Kidney (tissue), 14 donors: ENCODE measurements around the gene MRPS9. TPM values are rescaled to one million over a fixed set of nuclear protein-coding genes. Genes with fewer than 3 reads are reported as not detected.

Experiments used
- DNase-seq, 5 donors: peaks; one replicate each; pipeline ENCODE4 v3.0.0-alpha.2; 2013 to 2020
- FAIRE-seq: peaks from 2 replicates; lab custom pipeline; 2012; peaks lifted over from hg19 to GRCh38; lab: Jason Lieb, UNC
- H3K27ac ChIP-seq, 2 donors: one replicate each; pipeline ENCODE4 v1.7.0; 2013; ENCODE audit warnings: low read depth in 2 of 2, low read length in 2 of 2, inconsistent platforms in 1 of 2
- H3K27me3 ChIP-seq: one replicate; pipeline ENCODE4 v1.7.1; 2013; ENCODE audit warnings: low read length, inconsistent platforms; ENCODE audit not compliant: control insufficient read depth, insufficient read depth
- H3K36me3 ChIP-seq, 3 donors: one replicate each; pipeline versions ENCODE4 v1.7.0 to v1.7.1; 2013; ENCODE audit warnings: low read length in 3 of 3, control low read depth in 1 of 3, inconsistent platforms in 1 of 3; ENCODE audit not compliant: insufficient read depth in 3 of 3, control insufficient read depth in 2 of 3
- H3K4me1 ChIP-seq, 3 donors: one replicate each; pipeline versions ENCODE4 v1.7.0 to v1.7.1; 2013; ENCODE audit warnings: low read length in 3 of 3, inconsistent platforms in 1 of 3, low read depth in 1 of 3; ENCODE audit not compliant: control insufficient read depth in 2 of 3, insufficient read depth in 2 of 3
- H3K4me3 ChIP-seq, 3 donors: one replicate each; pipeline versions ENCODE4 v1.7.0 to v1.8.1; 2013; ENCODE audit warnings: low read length in 3 of 3, control low read depth in 1 of 3, inconsistent platforms in 1 of 3
- H3K9ac ChIP-seq, 3 donors: one replicate each; pipeline versions ENCODE4 v1.7.0 to v1.7.1; 2013; ENCODE audit warnings: low read length in 3 of 3, control low read depth in 1 of 3, inconsistent platforms in 1 of 3
- H3K9me3 ChIP-seq, 3 donors: one replicate each; pipeline versions ENCODE4 v1.7.0 to v1.7.1; 2013; ENCODE audit warnings: low read length in 3 of 3, control low read depth in 1 of 3, inconsistent platforms in 1 of 3; ENCODE audit not compliant: control insufficient read depth in 2 of 3, insufficient read depth in 1 of 3
- CTCF ChIP-seq: IDR thresholded peaks from 3 replicates; pipeline ENCODE4 v1.5.1; 2012; ENCODE audit warnings: mild to moderate bottlenecking, moderate library complexity, borderline replicate concordance; ENCODE audit not compliant: insufficient read depth; ENCODE audit errors: extremely low read depth
- intact Hi-C: fragments of 100-400 bp; cut with DNase I; formaldehyde crosslinking; loops from one replicate; pipeline ENCODE4 v1.11.1; 2022
- polyA plus RNA-seq: library from polyadenylated mRNA; stranded (reverse); fragments of 350-450 nt; fragmentation: Illumina TruSeq; extraction: RNeasy Lipid Tissue Mini Kit (QIAGEN cat#74804); gene quantifications from one replicate; pipeline ENCODE4 v1.2.3, GENCODE V29; 2014; ENCODE audit warnings: low read depth, low replicate concordance; ENCODE audit not compliant: insufficient read depth
- total RNA-seq: library from RNA; stranded (reverse); fragmentation: NEBNext Ultra II Directional; extraction: Animal tissue kit (Norgen Biotek cat#: 25700); gene quantifications from one replicate; pipeline ENCODE4 v1.2.1, GENCODE V29; 2021
- donor health status: control.
- donor health status: control.
- donor health status: control.
- donor health status: control.
- donor health status: control.
- donor health status: DM: yes; HTN: yes; CAD: no.
- donor health status: Normal renal cell carcinoma (clear cell type).

Gene MRPS9
- total and polyA plus RNA-seq, 2 donors from 2014 or later, result 23.3 to 60.9 TPM

- peak overlapping the region; percentile 78 to 97 (median 96) for H3K4me3 ChIP-seq
- H3K9me3 ChIP-seq, result no peaks in the 10 kb centered on the region
- TF ChIP-seq CTCF, result no peak
- H3K36me3 ChIP-seq, result no peaks in the 10 kb centered on the region
- H3K27me3 ChIP-seq, result no peaks in the 10 kb centered on the region
- peaks cover 0 to 5% (median 2%) of the 10 kb centered on the region in 3 donors for H3K4me1 ChIP-seq
- peak overlapping the region; percentile 38 to 71 for H3K27ac ChIP-seq
- DNase-seq, result peak in 1 of 5 donors; percentile 10
- intact Hi-C loops, result no loop called here
- peak overlapping the region; percentile 77 to 95 (median 86) for H3K9ac ChIP-seq
- FAIRE-seq, result no peak
Measured at GRCh38 chr2:105038383-105039061, 653 bp downstream of the MRPS9 start.

- no peak for TF ChIP-seq CTCF
- H3K27ac ChIP-seq, result no peak overlapping the region
- intact Hi-C loops, result no loop called here
- H3K9ac ChIP-seq, result no peak overlapping the region
- DNase-seq (no peak), FAIRE-seq (no peak)
- no peaks in the 10 kb centered on the region for H3K36me3 ChIP-seq
- H3K4me1 ChIP-seq, result peaks cover 0 to 5% (median 2%) of the 10 kb centered on the region in 3 donors
- no peaks in the 10 kb centered on the region for H3K27me3 ChIP-seq
- H3K9me3 ChIP-seq, result no peaks in the 10 kb centered on the region
- H3K4me3 ChIP-seq, result no peak overlapping the region
Measured at GRCh38 chr2:105039559-105039958, 1.7 kb downstream of the MRPS9 start.

GRCh38 chr2:105042189-105042588 lies 4.3 kb downstream of the MRPS9 start:
- peak in 1 of 5 donors; percentile 2 for DNase-seq
- Histone ChIP-seq H3K9me3 (no peaks in the 10 kb centered on the region), H3K9ac (no peak overlapping the region), H3K27ac (no peak overlapping the region), H3K27me3 (no peaks in the 10 kb centered on the region), H3K4me3 (no peak overlapping the region), H3K36me3 (peaks cover 0 to 2% (median 0%) of the 10 kb centered on the region in 3 donors), H3K4me1 (peaks cover 0 to 2% (median 1%) of the 10 kb centered on the region in 3 donors)
- no peak for FAIRE-seq
- no peak for TF ChIP-seq CTCF
- intact Hi-C loops, result no loop called here
